ENCODE data around the gene CUEDC1. TPM values are rescaled to one million over a fixed set of nuclear protein-coding genes. Genes with fewer than 3 reads are reported as not detected.

Gene CUEDC1
- total RNA-seq, 1 donor from 2014 or later: 24.6 TPM

DNA sequence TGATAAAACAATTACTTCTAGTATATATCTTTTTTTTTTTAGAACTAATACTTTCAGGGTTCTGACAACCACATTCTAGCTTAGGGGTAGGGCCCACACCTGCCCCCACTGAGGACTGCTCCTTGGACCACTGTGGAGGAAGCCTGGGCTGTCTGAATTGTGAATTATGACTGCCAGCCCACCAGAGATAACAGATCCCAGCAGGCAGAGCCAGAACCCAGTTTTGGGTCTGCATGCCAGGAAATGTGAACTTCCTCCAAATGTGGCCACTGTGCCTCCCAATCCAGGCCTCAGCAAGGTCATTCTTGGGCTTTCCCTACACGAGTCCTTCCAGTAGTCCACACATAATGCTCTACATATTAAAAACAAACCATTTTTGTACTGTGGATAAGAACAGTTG is 16.9 kb upstream of the CUEDC1 start:
- Histone ChIP-seq H3K36me3 (ENCODE audit: control insufficient read depth, insufficient read depth, low read length) (peaks cover 3% of the 10 kb centered on the region), H3K27me3 (ENCODE audit: control insufficient read depth, insufficient read depth, low read length) (no peaks in the 10 kb centered on the region), H3K4me3 (ENCODE audit: low read depth, low read length) (no peak overlapping the region)
- TF ChIP-seq, protein P1, sequence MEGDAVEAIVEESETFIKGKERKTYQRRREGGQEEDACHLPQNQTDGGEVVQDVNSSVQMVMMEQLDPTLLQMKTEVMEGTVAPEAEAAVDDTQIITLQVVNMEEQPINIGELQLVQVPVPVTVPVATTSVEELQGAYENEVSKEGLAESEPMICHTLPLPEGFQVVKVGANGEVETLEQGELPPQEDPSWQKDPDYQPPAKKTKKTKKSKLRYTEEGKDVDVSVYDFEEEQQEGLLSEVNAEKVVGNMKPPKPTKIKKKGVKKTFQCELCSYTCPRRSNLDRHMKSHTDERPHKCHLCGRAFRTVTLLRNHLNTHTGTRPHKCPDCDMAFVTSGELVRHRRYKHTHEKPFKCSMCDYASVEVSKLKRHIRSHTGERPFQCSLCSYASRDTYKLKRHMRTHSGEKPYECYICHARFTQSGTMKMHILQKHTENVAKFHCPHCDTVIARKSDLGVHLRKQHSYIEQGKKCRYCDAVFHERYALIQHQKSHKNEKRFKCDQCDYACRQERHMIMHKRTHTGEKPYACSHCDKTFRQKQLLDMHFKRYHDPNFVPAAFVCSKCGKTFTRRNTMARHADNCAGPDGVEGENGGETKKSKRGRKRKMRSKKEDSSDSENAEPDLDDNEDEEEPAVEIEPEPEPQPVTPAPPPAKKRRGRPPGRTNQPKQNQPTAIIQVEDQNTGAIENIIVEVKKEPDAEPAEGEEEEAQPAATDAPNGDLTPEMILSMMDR (IDR thresholded peaks at IDR 0.05; ENCODE audit: insufficient read depth, low read length, poor library complexity, severe bottlenecking): no peak
- DNase-seq (ENCODE audit: low read depth): no peak

DNA sequence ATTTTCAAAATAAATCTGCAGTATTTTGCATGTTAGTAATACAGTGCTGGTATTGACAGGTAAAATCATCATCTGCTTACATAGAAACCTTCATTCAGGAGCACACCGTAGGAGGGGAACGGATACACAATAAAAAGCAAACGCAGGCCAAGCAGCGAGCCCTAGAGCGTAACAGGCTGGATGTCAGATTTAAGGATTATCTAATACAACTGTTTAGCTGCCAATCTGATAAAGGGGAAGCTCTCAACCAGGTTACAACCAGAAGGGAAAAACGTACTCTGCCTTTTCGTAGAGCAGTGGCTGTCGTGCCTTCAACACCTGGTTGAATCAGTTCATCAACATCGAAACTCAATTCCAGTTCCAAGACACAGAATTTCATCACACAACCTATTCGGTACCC is 16.4 kb upstream of the CUEDC1 start:
- TF ChIP-seq, protein P1 (IDR thresholded peaks at IDR 0.05; ENCODE audit: insufficient read depth, low read length, poor library complexity, severe bottlenecking): no peak
- Histone ChIP-seq H3K4me3 (ENCODE audit: low read depth, low read length) (no peak overlapping the region), H3K36me3 (ENCODE audit: control insufficient read depth, insufficient read depth, low read length) (peaks cover 1% of the 10 kb centered on the region), H3K27me3 (ENCODE audit: control insufficient read depth, insufficient read depth, low read length) (no peaks in the 10 kb centered on the region)
- no peak for DNase-seq (ENCODE audit: low read depth)

DNA sequence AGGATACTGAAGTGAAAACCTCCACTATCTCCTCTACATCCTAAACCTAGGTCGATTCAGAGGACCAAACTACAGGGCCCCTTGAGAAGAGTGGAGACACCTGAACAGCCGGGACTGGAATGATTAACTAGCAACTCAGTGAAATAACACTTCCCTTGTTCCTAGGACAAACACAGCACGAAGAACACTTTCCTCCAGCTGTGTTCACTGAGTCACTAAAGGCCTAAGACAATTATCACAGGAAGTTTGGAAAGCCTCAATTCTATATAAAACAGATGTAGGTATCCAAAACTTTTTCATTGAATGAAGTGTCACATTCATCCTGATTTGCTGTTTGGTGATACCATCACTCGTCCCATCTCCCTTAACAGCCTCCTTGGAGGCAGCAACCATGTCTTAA is 15.5 kb upstream of the CUEDC1 start:
- no peak overlapping the region for H3K4me3 ChIP-seq (ENCODE audit: low read depth, low read length)
- TF ChIP-seq, protein P1 (IDR thresholded peaks at IDR 0.05; ENCODE audit: insufficient read depth, low read length, poor library complexity, severe bottlenecking): no peak
- no peak for DNase-seq (ENCODE audit: low read depth)
- peaks cover 1% of the 10 kb centered on the region for H3K36me3 ChIP-seq (ENCODE audit: control insufficient read depth, insufficient read depth, low read length)
- no peaks in the 10 kb centered on the region for H3K27me3 ChIP-seq (ENCODE audit: control insufficient read depth, insufficient read depth, low read length)

DNA sequence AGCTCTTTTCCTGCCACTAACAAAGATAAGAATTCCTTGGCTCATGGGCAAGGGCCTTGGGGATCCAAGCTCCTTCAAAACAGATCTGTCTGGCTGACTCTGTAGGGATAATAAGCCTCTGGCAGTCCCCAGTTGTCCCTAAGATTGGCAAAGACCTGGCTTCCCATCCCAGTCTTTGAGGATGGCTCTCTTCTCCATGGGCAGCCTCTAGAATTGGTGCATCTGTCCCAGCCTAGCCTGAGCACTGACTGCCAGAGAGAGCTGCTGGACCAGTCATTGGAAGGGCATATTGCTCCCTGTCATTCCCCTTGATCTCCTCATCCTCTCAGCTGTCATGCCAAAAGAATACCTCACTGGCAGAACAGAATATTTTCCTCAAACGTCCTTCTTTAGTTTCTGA is 13.2 kb upstream of the CUEDC1 start:
- Histone ChIP-seq H3K36me3 (ENCODE audit: control insufficient read depth, insufficient read depth, low read length) (no peaks in the 10 kb centered on the region), H3K4me3 (ENCODE audit: low read depth, low read length) (no peak overlapping the region), H3K27me3 (ENCODE audit: control insufficient read depth, insufficient read depth, low read length) (no peaks in the 10 kb centered on the region)
- TF ChIP-seq, protein P1 (IDR thresholded peaks at IDR 0.05; ENCODE audit: insufficient read depth, low read length, poor library complexity, severe bottlenecking): no peak
- DNase-seq (ENCODE audit: low read depth): no peak

DNA sequence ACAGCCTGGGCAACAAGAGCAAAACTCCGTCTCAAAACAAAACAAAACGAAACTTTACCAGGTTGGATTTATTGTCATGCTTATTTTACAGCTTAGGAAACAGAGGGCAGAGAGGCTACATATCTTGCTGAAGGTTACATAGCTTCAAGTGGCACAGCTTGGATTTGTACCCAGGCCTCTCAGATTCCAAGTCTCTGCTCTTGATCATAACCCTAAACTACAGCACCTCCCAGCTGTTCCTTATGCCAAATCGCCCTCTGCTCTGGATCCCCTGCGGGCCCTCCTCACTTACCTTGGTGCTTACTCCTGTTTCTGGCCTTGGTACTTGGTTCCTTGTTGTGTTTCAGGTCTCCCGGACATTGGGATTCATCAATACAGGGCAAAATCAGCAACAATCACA is 11.7 kb upstream of the CUEDC1 start:
- H3K4me3 ChIP-seq (ENCODE audit: low read depth, low read length): no peak overlapping the region
- TF ChIP-seq, protein P1 (IDR thresholded peaks at IDR 0.05; ENCODE audit: insufficient read depth, low read length, poor library complexity, severe bottlenecking): no peak
- DNase-seq (ENCODE audit: low read depth): no peak
- no peaks in the 10 kb centered on the region for H3K36me3 ChIP-seq (ENCODE audit: control insufficient read depth, insufficient read depth, low read length)
- H3K27me3 ChIP-seq (ENCODE audit: control insufficient read depth, insufficient read depth, low read length): no peaks in the 10 kb centered on the region

DNA sequence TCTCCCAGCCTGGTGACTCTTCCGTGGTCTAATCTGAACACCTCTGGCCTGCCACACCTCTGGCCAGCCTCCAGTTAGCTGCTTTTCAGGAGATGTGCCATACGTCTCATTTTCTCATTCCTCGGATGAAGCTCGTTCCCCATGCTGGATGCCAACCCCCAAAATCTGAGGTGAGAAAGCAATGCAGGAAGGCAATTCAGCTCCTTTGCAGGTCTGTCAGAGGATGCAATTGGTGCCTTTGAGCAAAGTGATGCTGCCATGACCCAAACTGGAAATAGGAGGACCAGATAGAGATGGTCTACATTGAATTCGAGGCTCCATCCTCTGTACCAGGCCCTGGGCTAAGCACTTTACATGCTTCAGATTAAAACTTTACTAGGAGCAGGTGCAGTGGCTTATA is 11.0 kb upstream of the CUEDC1 start:
- Histone ChIP-seq H3K27me3 (ENCODE audit: control insufficient read depth, insufficient read depth, low read length) (no peaks in the 10 kb centered on the region), H3K36me3 (ENCODE audit: control insufficient read depth, insufficient read depth, low read length) (no peaks in the 10 kb centered on the region), H3K4me3 (ENCODE audit: low read depth, low read length) (no peak overlapping the region)
- TF ChIP-seq, protein P1 (IDR thresholded peaks at IDR 0.05; ENCODE audit: insufficient read depth, low read length, poor library complexity, severe bottlenecking): no peak
- no peak for DNase-seq (ENCODE audit: low read depth)

Data from kidney epithelial cell (primary cell).